ENCODE measurements around the gene THRB.

THRB gene

DNA sequence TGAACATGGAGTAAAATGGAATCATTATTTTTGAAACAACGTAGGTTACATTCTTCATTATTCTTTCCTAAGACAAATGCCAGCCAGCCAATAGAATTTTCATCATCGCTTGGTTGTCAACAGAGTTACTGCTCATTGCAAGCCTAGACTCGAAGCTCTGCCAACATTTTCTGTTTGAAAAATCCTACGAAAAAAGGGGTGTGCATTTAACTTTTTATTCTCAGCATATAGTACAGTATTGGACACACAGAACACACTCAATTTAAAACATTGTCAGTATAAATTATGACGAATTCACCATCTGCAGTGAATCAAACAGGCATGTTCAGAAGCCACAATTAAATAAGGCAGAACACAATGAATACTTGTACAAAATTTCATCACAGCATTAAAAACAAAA is 317.4 kb downstream of the THRB start:
- DNase-seq (ENCODE audit: low read depth), result no peak

DNA sequence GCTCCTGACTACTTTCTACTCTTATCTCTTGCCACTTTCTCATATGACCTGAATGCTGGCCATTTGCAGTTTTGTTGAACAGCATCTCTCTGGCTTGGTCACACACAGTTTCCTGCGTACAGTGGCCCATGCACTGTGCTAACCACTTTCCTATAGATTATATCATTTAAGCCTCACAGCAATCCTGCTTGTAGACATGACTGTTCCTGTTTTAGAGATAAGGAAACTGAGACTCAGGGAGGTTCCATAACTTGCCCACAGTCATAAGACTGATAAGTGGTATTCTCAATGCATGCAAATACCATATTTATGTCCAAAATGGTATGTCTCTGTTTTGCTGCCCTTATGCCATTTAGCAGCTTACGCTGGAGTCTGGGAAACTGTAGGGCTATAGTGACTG is 320.0 kb downstream of the THRB start:
- DNase-seq (ENCODE audit: low read depth), result no peak

DNA sequence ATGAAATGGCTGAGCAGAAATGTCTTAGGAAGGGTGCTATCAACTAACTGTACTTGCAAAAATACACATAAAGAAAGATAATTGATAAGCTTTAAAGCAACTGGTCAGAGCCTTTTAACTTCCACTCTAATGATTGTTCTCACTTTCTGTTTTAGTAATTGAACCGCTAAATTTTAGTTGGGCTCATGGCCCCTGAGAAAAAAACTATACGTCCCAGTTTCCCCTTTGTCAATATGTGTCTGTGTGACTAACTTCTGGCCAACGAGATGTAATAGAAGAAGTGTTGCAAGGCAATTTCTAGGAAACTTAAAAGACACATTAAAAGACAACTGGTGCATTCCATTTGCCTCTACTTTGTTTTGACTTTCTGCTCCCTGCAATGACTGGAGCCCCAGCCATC is 325.7 kb downstream of the THRB start:
- DNase-seq (ENCODE audit: low read depth), result no peak

DNA sequence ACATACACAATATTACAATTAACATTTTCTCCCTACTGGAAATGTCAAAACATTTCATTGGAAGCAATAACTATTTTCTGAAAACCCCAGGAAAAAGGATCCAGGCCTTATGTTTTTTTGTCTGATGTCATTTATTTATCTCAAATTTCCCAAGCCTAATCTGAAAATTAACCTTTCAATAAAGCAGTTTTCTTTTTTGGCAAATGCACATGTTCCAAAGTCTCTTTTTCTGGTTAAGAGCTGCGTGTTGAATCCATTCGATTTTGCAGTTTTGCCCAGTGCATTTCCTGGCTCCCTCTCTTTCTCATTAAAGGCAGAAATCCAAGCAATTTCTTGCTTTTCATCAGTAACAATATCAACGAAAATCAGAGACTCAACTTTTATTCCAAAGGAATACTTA is 327.2 kb downstream of the THRB start:
- no peak for DNase-seq (ENCODE audit: low read depth)

DNA sequence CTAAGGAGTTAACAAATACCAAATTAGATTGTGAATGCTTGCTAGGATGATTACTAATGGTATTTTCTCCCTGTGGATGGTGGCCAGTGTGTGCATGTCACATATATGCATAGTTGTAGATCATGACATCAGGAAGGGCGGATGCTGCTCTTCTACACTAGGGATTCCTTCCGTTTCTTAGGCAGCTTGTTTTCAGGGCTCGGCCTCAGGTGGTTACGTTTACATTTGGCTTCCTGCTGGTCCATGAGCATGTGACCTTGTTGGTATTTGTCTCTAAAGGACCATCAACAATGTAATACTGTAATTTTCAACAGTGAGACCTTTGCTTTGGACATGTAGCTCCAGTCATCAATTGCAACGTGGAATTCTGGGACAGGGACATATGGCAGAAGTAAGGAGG is 328.1 kb downstream of the THRB start:
- no peak for DNase-seq (ENCODE audit: low read depth)

DNA sequence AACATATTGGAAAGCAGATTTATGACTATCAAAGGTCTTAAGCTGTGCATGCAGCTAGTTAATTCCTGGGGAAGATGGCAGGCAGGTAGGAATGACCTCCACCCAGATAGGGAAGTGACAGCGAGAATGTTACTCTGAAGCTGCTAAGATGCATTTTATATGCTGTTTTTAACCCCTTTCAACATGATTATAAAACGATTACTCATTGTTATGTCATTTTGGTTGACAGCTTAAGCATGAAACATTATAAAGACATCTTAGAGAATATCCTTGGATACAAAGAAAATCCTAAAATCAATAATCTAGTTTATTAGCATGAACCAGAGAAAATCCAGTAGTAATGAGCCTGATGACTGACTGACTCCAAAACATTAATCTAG is 329.1 kb downstream of the THRB start:
- no peak for DNase-seq (ENCODE audit: low read depth)

DNA sequence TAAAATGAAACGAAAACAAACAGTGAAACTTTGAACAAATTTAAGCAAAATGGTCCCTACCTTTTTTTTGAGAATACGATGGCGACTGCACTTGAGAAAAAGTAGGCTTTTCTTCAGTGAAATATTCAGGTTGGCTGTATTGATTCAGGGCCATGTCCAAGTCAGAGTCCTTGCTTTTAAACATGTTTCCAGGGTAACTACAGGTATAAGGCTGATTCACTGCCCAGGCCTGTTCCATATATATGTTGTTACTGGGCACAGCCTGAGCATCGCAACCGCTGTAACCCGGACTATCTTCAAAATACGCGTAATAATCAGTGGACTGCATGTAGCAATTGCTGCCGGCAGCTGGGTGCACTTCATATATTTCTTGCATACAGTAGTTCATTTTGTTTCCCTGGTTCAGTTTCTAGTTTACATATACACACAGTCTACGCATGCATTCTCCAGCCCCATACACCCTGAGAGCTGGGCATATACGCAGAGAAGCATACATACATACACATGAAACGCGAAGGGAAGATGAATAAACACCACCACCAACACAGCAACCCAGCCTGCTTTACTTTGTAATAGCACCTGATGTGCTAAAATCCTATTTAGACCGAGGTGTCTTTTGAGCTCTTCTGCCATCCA is 329.6 kb downstream of the THRB start:
- DNase-seq (ENCODE audit: low read depth), result no peak

DNA sequence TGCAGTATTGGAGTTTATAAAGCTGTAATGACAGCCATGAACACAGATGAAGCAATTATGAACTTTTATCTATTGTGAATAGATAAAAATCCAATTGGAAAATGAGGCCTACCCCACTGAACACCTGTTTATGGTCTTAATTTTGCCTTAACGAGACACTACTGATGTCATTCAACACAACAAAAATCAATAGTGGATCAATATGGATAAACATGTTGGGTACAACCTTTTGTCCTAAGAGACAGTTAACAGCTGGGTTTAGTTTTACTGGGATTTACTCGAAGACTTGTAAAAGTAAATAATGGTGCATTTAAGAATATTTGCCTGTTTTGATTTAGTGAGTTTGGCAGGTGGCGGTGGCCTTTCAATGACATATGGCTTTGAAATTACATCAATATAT is 331.7 kb downstream of the THRB start:
- no peak for DNase-seq (ENCODE audit: low read depth)

DNA sequence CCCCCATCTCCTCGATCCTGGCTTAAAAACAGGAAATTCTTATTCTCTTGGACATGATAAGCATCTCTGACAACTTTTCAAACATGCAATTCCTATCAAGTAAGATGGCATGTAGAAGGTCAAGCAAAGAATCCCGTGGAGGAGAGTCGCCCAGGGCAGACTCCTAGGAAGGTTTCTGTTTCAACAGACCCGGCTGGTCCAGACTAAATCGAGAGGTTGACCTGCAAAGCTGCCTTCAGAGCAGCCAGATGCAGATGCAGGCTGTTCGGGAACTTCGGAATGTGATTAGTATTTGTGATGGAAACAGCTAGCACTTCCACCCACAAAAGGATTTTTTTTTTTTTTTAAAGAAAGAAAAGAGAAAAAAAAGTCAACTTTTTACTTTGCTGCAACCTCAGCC is 332.8 kb downstream of the THRB start:
- DNase-seq (ENCODE audit: low read depth), result no peak

DNA sequence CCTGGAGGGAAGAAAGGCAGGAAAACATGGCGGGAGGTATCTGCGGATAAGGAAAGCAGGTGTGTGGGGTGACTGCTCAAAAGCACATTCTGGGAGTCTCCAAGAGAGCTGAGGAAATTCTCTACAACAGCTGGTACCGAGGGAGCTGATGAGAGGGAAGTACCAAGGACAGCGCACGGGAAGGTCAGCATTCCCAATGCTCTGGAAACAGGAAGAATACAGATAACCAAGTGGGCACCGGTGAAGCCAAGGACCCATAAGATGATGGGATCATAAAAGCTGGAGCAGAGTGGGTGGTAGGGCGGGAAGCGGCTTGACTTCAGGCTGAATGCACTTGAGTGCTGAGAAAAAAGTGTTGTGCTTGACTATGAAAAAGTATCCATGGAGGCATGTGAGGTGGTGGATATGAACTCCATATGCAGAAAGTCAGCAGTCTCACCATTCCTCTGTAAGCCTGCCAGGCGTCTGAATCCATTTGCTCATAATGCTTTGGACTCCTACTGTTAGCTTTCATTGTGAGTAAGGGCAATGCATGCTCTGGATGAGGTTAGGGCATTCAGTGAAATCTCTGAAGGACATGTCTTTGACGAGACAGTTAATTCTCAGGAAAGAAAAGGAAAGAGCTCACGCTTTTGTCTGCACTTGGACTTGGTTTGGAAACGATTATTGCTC is 334.1 kb downstream of the THRB start:
- DNase-seq (ENCODE audit: low read depth), result no peak

DNA sequence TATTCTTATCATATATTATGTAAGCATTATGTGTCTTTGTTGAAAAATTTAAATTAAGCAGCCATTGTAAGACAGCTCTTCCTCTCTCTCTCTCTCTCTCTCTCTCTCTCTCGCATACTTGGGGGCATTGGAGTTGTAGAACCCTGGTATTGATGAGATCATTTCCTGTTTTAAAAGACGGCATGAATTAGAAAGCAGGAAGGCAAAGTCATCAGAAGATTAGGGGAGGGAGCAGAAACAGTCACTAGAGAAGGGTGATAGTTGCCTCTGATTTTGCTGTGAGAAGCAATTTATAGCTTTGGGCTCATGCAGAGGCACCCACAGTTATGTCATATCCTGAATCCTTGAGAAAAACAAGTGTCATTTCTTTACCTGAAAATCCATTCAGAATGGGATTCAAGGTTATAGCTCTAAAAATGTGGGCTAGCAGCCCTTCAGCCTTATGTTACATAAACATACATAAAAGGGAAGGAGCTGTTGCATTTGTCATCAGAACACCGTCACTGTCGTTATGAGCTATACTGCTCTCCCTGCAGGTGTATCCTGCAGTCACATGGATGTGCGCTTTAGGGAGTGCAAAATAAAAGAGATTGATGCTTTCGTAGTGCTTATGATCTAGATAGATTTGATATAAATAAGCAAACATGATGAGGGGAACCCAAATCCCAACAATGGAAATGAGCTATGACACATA is 335.7 kb downstream of the THRB start:
- no peak for DNase-seq (ENCODE audit: low read depth)

DNA sequence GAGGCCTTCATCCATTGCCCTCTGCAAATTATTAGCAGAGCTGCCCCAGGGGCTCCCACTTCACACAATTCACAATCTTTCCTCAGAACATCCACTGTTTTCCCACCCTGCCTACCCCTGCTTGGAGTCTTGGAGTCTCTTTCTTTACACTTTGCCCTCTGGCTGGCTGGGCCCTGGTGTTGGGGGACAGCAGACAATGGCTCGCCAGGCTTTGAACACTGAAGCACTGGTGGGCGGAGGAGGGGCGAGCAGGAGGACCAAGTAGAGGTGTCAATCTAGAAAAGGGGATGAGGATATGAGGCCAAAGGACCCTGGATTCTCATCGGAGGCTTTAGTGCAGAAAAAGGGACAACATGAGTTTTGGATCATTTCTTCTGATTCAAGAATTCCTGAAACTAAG is 337.5 kb downstream of the THRB start:
- DNase-seq (ENCODE audit: low read depth), result no peak

DNA sequence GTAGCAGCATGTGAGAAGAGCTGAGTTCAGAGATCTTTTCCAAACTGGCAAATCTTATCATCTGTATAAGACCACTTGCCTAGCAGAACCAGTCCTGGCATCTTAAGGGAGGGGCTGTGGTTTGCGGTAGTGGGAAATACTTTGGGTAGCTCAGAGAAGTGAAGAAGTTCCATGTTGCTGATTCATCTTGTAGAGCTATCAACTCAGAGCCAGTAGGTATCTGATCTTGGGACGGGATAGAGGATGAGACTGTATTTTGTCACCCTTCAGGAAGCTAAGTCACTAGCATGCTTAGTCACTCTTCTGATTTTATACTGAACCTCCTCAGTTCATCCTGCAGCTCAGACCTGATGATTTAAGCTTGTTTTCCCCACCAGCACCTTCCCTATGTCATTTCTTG is 338.2 kb downstream of the THRB start:
- DNase-seq (ENCODE audit: low read depth), result peak; percentile 64

DNA sequence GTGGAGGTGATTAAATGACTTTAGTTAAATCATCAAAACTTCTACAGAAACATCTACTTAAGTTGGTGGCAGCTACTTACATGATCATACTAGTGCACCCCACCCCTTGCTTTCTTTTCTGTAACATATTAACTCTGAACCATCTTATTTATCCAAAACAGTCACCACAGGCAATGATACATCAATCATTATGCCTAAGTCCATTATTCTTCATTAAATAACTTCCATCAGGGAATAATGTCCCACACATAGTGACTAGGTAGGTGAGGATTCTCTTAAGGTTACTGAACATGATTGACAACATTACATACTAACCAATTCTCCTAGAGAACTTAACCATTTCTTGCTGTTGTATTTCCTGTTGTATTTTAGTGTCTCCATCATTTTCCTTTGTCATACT is 339.4 kb downstream of the THRB start:
- no peak for DNase-seq (ENCODE audit: low read depth)

DNA sequence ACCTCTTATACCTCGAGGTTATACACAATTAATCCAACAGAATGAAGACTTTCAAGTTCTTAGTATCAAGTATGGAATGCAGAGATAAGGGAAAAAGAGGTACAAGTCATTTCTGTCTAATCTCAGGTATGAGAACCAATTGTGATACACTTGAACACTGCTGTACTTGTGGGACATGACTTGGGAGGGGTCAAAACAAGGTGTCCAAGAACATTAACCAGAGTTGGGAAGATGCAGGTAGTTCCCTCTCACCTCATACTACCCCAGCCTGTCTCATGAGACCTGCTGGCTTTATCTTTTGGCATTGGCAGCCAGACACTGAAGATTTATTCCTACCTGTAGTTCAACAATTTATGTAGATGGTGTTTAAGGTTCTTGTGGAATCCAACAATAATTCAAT is 339.9 kb downstream of the THRB start:
- no peak for DNase-seq (ENCODE audit: low read depth)

DNA sequence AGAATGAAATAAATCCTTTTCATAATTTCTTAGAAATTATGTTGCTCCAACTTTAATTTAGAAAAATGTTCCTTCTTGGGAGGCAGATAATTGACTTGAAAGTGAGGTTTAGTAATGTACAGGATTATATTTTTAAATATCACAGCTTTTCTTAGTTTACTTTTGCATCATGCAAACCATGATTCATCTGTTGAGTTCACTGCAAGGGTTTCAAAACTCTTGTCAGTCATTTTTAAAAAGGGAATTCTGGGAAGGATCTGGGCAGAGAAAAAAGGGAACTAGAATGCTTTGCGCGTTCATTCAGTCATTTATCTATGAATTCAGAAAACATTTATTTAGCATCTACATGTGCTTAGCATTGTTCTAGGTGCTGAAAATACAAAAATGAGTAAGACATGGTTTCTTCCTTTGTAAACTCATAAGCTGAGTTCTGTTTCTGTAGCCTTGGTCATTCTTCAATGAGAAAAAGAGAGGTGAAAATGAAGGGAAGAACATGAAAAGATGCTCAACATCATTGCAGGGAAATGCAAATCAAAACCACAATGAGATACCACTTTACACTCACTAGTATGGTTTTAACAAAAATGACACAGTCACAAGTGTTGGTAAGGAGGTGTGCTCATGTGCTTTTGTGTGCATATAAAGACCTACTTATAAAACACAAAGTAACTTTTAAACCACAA is 340.5 kb downstream of the THRB start:
- no peak for DNase-seq (ENCODE audit: low read depth)

DNA sequence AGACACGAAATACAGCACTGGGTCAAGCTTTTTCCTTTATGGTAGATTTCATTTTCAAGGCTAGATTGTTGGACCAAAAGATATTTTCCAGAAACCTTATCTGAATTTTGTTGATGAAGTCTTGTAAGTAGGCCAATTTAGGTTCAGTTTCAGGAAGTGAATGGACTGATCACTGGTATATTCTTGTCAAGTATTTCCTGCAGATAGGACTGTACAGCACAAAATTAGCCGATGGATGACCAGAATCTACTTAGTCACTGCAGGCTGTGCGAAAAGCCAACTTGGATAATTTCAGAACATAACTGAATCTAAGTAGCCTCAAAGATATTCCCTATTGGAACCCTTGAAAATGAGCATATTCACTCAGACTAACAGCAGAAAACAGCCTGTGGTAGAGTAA is 343.1 kb downstream of the THRB start:
- no peak for DNase-seq (ENCODE audit: low read depth)

DNA sequence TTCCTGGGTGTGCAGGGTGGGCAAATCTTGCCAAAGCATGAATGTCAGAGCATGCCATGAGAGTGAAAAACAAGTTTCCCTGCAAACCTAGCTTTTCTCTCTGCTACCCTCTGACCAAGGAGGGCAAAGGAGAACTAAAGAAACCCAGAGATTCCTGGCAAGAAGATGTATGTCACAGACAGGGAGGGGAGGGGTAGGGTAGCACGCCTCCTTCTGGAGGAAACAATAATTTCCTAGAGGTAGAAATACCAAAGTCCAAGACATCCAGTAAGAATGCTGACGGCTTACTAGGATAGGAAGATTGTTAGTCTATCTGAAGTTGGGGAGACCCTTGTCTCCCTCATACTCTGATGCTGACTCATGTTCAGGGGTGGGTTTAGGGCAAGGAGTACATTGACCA is 345.6 kb downstream of the THRB start:
- no peak for DNase-seq (ENCODE audit: low read depth)

DNA sequence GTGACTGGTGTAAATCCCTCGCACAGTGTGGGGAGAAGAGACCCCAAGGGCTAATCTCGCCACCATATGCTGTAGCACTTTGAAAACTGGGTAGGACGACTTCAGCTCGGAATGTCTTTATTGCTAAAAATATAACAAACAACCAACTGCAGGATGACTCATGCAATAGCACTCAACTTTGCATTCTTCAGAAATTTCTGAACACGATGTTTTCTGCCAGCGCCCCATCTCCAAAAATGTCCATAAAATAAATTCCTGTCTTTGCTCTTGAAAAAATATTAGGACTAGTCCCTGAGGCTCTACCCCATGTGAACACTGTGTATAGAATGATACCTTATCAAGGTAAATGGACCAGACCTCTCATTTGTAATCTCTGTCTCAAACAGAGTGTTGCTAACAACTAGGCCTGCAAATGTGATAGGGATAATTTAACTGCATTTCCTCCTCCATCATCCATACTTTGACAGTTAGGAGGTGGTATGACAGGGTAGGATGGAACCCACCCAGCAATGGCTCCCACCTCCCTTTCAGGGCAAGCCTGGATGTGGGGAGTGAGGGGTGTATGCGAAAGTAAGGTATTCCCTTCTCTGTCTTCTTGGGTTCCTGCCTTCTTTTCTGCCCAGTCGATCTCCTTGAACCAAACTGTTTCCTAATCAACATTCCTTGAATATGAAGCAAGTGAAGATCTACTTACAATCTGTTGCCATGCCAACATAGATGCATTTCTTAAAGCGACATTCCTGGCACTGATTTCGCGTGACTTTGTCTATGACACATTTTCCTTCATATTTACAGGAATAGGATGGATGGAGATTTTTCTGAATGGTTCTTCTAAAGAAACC is 348.4 kb downstream of the THRB start:
- DNase-seq (ENCODE audit: low read depth), result peak; percentile 97

DNA sequence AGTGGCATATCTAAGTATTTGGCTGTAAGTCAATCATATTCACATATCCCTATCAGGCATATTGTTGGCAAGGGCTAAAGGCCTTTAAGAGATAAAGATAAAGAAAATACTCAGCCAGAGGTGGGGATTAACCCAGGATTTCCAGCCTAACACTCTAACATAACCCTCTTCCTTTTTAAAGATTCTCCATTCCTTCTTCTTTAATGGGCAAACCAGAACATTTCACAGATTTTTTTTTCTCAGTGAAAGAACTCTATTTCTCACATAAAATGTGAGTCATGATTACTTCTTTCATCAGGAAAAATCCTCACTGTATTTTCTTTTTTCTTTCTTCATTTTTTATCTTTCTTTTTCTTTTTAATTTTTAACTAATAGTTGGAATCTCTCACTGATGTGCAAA is 349.2 kb downstream of the THRB start:
- DNase-seq (ENCODE audit: low read depth), result no peak

DNA sequence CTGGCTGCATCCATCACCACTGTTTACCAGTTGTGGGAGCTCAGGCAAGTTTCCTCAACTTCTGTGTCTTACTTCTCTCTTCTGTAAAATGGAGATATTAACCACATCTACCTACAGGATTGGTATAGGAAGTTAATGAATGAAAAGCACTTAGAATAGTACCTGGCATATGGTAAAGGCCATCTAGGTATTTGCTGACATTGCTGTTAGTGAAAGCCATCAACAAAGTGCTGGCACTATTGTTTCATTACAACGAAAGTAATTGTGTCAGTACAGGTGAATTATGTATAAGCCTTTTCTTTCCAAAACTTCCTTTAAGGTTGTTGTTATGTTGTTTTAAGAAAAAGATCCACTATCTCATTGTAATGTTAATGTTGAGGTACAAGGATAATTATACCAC is 352.5 kb downstream of the THRB start:
- no peak for DNase-seq (ENCODE audit: low read depth)

DNA sequence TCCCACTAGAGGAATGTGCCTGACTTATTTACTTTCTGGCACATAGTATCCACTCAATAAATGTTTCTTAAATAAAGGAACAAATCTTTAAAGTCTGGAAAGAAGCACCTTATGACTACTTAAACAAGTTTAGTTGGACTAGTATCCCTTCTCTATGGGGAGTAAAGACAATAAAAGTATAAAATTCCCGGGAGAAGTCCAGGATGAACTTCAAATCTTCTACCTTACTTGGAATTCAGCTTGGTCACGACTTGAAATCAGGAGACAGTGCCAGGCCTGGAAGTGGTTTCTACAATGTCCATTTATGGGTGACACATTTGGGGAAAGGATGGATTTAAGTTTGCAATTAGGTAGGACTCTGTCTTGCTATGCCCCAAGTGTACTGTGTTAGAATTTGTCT is 353.1 kb downstream of the THRB start:
- DNase-seq (ENCODE audit: low read depth), result no peak

Data from GM04503 (cell line).